Stomach (tissue), 9 donors: ENCODE data around the gene SLC18B1. TPM values are rescaled to one million over a fixed set of nuclear protein-coding genes. Genes with fewer than 3 reads are reported as not detected.

ENCODE experiments used
- DNase-seq, 2 donors: peaks; one replicate each; pipeline versions ENCODE4 v3.0.0 to v3.0.0-alpha.2; 2013 to 2019
- H3K27ac ChIP-seq, 5 donors: fragments of 200-600 bp in 4 of 5; sonication (generic) in 4 of 5; one replicate each; pipeline ENCODE4 v1.5.1; 2013 to 2019; ENCODE audit warnings: mild to moderate bottlenecking in 1 of 5, moderate library complexity in 1 of 5
- H3K27me3 ChIP-seq, 3 donors: fragments of 200-600 bp; sonication (generic); one replicate each; pipeline ENCODE4 v1.5.1; 2017 to 2019; ENCODE audit warnings: mixed run types in 1 of 3
- H3K36me3 ChIP-seq, 4 donors: fragments of 200-600 bp; sonication (generic); 1 replicate in 3 of 4; 2 replicates in 1 of 4; pipeline ENCODE4 v1.5.1; 2016 to 2019
- H3K4me1 ChIP-seq, 4 donors: fragments of 200-600 bp; sonication (generic); one replicate each; pipeline ENCODE4 v1.5.1; 2016 to 2019
- H3K4me3 ChIP-seq, 4 donors: fragments of 200-600 bp; sonication (generic) in 3 of 4; one replicate each; pipeline ENCODE4 v1.5.1; 2016 to 2019; ENCODE audit warnings: mild to moderate bottlenecking in 1 of 4
- H3K9me3 ChIP-seq, 4 donors: fragments of 200-600 bp; sonication (generic); one replicate each; pipeline ENCODE4 v1.5.1; 2016 to 2019
- EP300 ChIP-seq: sonication (generic); formaldehyde crosslinking; IDR thresholded peaks from one replicate; pipeline ENCODE4 v1.6.1; 2017; ENCODE audit warnings: antibody characterized with exemption
- POLR2A ChIP-seq, 4 donors: fragments of 450-650 bp; IDR thresholded peaks; one replicate each; pipeline ENCODE4 v1.6.1; 2016; ENCODE audit warnings: antibody characterized with exemption in 4 of 4, control low read depth in 2 of 4, mild to moderate bottlenecking in 1 of 4, moderate library complexity in 1 of 4
- POLR2AphosphoS5 ChIP-seq, 3 donors: sonication (generic); formaldehyde crosslinking; IDR thresholded peaks; one replicate each; pipeline ENCODE4 v1.6.1; 2016; ENCODE audit warnings: antibody characterized with exemption in 3 of 3
- WGBS, 5 donors: extraction: QIAGEN DNeasy Blood & Tissue Kit in 3 of 5; methylation state at CpG; one replicate each; pipeline versions ENCODE4 v1.1.5 to v1.1.7; 2013 to 2018; 5-methylcytosine and 5-hydroxymethylcytosine counted together
- intact Hi-C: fragments of 100-400 bp; cut with DNase I; formaldehyde crosslinking; loops from one replicate; pipeline ENCODE4 v1.15.1; 2023; ENCODE audit warnings: low total_unique reads
- polyA plus RNA-seq, 3 donors: library from polyadenylated mRNA; stranded (reverse); fragments of 200-250 nt; gene quantifications; one replicate each; pipeline ENCODE4 v1.2.3, GENCODE V29; 2013
- total RNA-seq, 5 donors: library from RNA; depleted of rRNA; stranded (reverse); fragments of >200 nt; gene quantifications; one replicate each; pipeline versions ENCODE4 v1.1.0 to v1.2.3, GENCODE V29; 2014 to 2016
- TF ChIP-seq, protein P1 (sequence below), 7 experiments: fragments of 450-650 bp in 4 of 7; fragments of 200-600 bp in 3 of 7; sonication (generic) in 3 of 7; IDR thresholded peaks; one replicate each; pipeline ENCODE4 v1.5.1; 2016 to 2019; ENCODE audit warnings: antibody characterized with exemption in 7 of 7, control low read depth in 2 of 7, mild to moderate bottlenecking in 1 of 7
- donor health status: healthy with polysubstance abuse.
- donor health status: Bipolar disorder and iron deficiency.
- donor health status: healthy.

Gene SLC18B1
- total and polyA plus RNA-seq, 8 donors, result 0.29 to 31.2 (median 10.7) TPM

DNA sequence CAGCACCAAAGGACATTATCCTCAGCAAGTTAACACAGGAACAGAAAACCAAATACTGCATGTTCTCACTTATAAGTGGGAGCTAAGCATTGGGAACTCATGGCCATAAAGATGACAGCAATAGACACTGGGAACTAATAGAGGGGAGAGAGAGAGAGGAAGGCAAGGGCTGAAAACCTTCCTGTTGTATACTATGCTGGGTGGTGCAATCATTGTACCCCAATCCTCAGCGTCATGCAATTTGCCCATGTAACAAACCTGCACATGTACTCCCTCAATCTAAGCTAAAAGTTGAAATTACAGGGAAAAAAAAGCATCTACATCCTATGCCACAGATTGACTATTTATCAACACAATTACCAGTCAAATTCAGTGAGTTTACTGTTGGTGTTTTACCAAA is 64.6 kb downstream of the SLC18B1 start:
- Histone ChIP-seq H3K27me3 (no peaks in the 10 kb centered on the region), H3K27ac (peak overlapping the region in 3 of 5 donors; percentile 60 to 85 (median 78)), H3K4me1 (peaks cover 9 to 62% (median 21%) of the 10 kb centered on the region in 4 donors), H3K36me3 (no peaks in the 10 kb centered on the region), H3K4me3 (peak overlapping the region in 1 of 4 donors; percentile 2), H3K9me3 (no peaks in the 10 kb centered on the region)
- WGBS, 5 donors, result 88 to 100% (median 94%) methylated on average over 1 of the region's 1 CpG
- DNase-seq, result no peak
- TF ChIP-seq POLR2AphosphoS5 (IDR thresholded peaks at IDR 0.05) (no peak), POLR2A (IDR thresholded peaks at IDR 0.05) (no peak)
- TF ChIP-seq, protein P1, sequence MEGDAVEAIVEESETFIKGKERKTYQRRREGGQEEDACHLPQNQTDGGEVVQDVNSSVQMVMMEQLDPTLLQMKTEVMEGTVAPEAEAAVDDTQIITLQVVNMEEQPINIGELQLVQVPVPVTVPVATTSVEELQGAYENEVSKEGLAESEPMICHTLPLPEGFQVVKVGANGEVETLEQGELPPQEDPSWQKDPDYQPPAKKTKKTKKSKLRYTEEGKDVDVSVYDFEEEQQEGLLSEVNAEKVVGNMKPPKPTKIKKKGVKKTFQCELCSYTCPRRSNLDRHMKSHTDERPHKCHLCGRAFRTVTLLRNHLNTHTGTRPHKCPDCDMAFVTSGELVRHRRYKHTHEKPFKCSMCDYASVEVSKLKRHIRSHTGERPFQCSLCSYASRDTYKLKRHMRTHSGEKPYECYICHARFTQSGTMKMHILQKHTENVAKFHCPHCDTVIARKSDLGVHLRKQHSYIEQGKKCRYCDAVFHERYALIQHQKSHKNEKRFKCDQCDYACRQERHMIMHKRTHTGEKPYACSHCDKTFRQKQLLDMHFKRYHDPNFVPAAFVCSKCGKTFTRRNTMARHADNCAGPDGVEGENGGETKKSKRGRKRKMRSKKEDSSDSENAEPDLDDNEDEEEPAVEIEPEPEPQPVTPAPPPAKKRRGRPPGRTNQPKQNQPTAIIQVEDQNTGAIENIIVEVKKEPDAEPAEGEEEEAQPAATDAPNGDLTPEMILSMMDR (IDR thresholded peaks at IDR 0.05), result no peak
- intact Hi-C loops, result no loop called here

DNA sequence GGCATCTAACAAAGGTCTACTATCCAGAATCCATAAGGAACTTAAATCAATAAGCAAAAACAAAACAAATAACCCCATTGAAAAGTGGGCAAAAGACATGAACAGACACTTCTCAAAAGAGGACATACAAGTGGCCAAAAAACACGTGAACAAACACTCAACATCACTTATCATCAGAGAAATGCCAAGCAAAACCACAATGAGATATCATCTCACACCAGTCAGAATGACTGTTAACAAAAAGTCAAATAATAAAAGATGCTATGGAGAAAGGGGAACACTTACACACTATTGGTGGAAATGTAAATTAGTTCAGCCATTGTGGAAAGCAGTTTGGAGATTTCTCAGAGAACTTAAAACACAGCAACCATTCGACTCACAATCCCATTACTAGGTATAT is 65.2 kb downstream of the SLC18B1 start:
- TF ChIP-seq POLR2A (IDR thresholded peaks at IDR 0.05) (no peak), POLR2AphosphoS5 (IDR thresholded peaks at IDR 0.05) (peak in 1 of 3 donors; percentile 9)
- intact Hi-C loops, result no loop called here

GRCh38 chr6:132731086-132731485 is 67.4 kb downstream of the SLC18B1 start:
- peaks cover 9 to 53% (median 21%) of the 10 kb centered on the region in 4 donors for H3K4me1 ChIP-seq
- intact Hi-C loops, result no loop called here
- TF ChIP-seq POLR2AphosphoS5 (IDR thresholded peaks at IDR 0.05) (no peak), EP300 (no peak), POLR2A (IDR thresholded peaks at IDR 0.05) (no peak)
- TF ChIP-seq, protein P1 (IDR thresholded peaks at IDR 0.05), result no peak
- DNase-seq, result no peak
- no peaks in the 10 kb centered on the region for H3K27me3 ChIP-seq
- H3K27ac ChIP-seq, result peak overlapping the region in 3 of 5 donors; percentile 31 to 70 (median 68)
- H3K4me3 ChIP-seq, result no peak overlapping the region
- H3K9me3 ChIP-seq, result no peaks in the 10 kb centered on the region
- no peaks in the 10 kb centered on the region for H3K36me3 ChIP-seq
- WGBS, 5 donors, result 80 to 97% (median 92%) methylated on average over 2 of the region's 2 CpGs

More for the DNA sequence above, 65.2 kb downstream of the SLC18B1 start:
- no peak for DNase-seq
- Histone ChIP-seq H3K9me3 (no peaks in the 10 kb centered on the region), H3K27ac (peak overlapping the region in 2 of 5 donors; percentile 78 to 85), H3K27me3 (no peaks in the 10 kb centered on the region), H3K4me3 (no peak overlapping the region), H3K36me3 (no peaks in the 10 kb centered on the region), H3K4me1 (peaks cover 9 to 65% (median 21%) of the 10 kb centered on the region in 4 donors)
- WGBS, 5 donors, result 51 to 72% (median 63%) methylated on average over 2 of the region's 2 CpGs

GRCh38 chr6:132730560-132730959 is 67.9 kb downstream of the SLC18B1 start:
- Histone ChIP-seq H3K4me3 (no peak overlapping the region), H3K27ac (peak overlapping the region in 3 of 5 donors; percentile 13 to 70 (median 68)), H3K27me3 (no peaks in the 10 kb centered on the region), H3K4me1 (peaks cover 5 to 50% (median 19%) of the 10 kb centered on the region in 4 donors), H3K36me3 (no peaks in the 10 kb centered on the region), H3K9me3 (no peaks in the 10 kb centered on the region)
- 25 to 34% (median 28%) methylated on average over 3 of the region's 3 CpGs for WGBS, 5 donors
- intact Hi-C loops, result no loop called here
- TF ChIP-seq EP300 (no peak), POLR2AphosphoS5 (IDR thresholded peaks at IDR 0.05) (peak; percentile 12 to 91 (median 66))
- peak in 1 of 2 donors; percentile 69 for DNase-seq

DNA sequence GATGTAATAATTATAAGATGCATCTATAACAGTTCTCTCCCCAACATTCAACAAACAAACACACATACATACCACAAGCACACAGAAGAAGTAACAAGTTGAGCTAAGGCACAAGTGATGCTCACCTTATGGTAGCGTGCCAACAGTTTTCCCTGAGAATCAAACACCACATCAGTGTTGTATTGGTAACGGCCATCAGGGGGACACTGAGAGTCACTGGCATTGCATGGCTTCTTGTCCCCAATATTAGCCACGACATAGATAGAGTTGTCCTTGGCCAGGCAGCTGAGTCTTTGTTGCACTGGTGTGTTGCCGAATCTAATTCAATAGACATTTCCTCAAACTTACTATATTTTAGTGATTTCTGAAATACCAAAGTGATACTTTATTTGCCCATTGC is 69.8 kb downstream of the SLC18B1 start:
- intact Hi-C loops, result no loop called here
- no peak overlapping the region for H3K27ac ChIP-seq
- H3K27me3 ChIP-seq, result no peaks in the 10 kb centered on the region
- no peaks in the 10 kb centered on the region for H3K9me3 ChIP-seq
- TF ChIP-seq POLR2A (IDR thresholded peaks at IDR 0.05), result no peak
- TF ChIP-seq EP300, result no peak
- TF ChIP-seq POLR2AphosphoS5 (IDR thresholded peaks at IDR 0.05), result no peak
- TF ChIP-seq, protein P1 (IDR thresholded peaks at IDR 0.05), result no peak
- DNase-seq, result no peak
- H3K4me3 ChIP-seq, result no peak overlapping the region
- H3K4me1 ChIP-seq, result peaks cover 0 to 34% (median 4%) of the 10 kb centered on the region in 4 donors
- WGBS, 5 donors, result 83 to 88% (median 84%) methylated on average over 4 of the region's 4 CpGs
- H3K36me3 ChIP-seq, result peaks cover 0 to 1% (median 0%) of the 10 kb centered on the region in 4 donors
